ENCODE measurements around the gene PDE6A. TPM values are rescaled to one million over a fixed set of nuclear protein-coding genes. Genes with fewer than 3 reads are reported as not detected.

PDE6A gene
- polyA plus RNA-seq, 1 experiment: not detected

DNA sequence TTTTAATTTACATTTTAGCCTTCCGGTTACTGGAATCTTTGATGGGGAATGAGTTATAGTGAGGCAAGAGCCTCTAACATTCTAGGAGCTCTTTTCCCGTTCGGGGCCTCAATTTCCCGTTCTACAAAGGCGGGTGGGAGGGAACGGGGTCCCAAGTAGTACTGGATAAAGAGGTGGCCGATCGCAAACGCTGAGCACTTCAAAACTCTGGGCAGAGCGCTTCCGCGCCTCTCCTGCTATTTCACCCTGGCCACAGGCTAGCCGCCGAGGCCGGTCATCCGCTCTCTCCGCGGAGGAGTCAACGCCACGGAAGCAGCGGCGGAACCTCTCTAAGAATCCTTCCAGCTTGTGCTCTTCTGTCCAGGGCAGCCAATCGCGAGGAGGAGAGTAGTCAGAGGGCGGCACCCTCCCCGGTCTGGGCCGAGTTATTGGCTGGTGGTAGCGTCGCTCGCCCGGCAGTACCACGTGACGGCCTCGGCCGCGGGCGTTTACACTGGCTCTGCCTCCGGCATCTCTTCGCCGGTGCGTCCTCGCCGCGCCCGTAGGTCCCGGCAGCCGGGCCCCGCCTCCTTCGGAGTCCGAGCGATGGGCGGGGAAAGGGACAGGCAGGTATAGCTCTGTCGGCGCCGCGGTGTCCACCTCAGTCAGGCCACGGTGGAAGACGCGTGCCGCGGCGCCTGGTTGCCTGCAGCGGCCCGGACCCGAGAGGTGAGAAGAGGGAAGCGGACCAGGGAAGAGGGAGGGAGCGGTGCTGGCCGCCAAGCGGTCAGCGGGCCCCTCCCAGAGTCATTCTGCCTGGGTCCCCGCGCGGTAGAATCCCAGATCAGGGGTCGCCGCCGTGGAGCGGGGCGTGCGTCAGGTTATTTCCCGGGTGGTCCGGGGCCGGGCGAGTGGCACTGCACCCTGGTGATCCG is 15.9 kb upstream of the PDE6A start, which contains the start of gene SLC26A2:
SLC26A2 (plus strand) TSS at position 487 of the 914 bp plus-strand sequence. CDS start 16,895 bp downstream, outside the sequence.
- peak within 1 kb of the TSS; percentile 75 for H3K4me3 ChIP-seq (ENCODE audit: low read depth, low read length)
- H3K9me3 ChIP-seq (ENCODE audit: control insufficient read depth, insufficient read depth, low read length): no peaks in the 10 kb centered on the region; the same call in 1 of the 2 replicates
- TF ChIP-seq, protein P1, sequence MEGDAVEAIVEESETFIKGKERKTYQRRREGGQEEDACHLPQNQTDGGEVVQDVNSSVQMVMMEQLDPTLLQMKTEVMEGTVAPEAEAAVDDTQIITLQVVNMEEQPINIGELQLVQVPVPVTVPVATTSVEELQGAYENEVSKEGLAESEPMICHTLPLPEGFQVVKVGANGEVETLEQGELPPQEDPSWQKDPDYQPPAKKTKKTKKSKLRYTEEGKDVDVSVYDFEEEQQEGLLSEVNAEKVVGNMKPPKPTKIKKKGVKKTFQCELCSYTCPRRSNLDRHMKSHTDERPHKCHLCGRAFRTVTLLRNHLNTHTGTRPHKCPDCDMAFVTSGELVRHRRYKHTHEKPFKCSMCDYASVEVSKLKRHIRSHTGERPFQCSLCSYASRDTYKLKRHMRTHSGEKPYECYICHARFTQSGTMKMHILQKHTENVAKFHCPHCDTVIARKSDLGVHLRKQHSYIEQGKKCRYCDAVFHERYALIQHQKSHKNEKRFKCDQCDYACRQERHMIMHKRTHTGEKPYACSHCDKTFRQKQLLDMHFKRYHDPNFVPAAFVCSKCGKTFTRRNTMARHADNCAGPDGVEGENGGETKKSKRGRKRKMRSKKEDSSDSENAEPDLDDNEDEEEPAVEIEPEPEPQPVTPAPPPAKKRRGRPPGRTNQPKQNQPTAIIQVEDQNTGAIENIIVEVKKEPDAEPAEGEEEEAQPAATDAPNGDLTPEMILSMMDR (IDR thresholded peaks at IDR 0.05; ENCODE audit: low read depth, low read length): no peak
- DNase-seq (ENCODE audit: low read depth, low spot score): peak; percentile 93
- H3K27me3 ChIP-seq (ENCODE audit: control insufficient read depth, insufficient read depth, low read length): no peaks in the 10 kb centered on the region
- ChIA-PET CTCF (interaction anchor here (0.6 to 11.5 kb wide), 12 partner anchors 9 to 193 kb away, joined by 3 to 367 read pairs (median 4); no protein-coding TSS in a partner anchor), POLR2A (interaction anchor here (0.6 to 1.5 kb wide), 10 partner anchors 8 to 524 kb away, joined by 3 to 13 read pairs (median 3); partner anchors contain the start of genes HMGXB3 and TIGD6)
- peak within 1 kb of the TSS; percentile 90 for H3K27ac ChIP-seq (ENCODE audit: low read depth, low read length)

DNA sequence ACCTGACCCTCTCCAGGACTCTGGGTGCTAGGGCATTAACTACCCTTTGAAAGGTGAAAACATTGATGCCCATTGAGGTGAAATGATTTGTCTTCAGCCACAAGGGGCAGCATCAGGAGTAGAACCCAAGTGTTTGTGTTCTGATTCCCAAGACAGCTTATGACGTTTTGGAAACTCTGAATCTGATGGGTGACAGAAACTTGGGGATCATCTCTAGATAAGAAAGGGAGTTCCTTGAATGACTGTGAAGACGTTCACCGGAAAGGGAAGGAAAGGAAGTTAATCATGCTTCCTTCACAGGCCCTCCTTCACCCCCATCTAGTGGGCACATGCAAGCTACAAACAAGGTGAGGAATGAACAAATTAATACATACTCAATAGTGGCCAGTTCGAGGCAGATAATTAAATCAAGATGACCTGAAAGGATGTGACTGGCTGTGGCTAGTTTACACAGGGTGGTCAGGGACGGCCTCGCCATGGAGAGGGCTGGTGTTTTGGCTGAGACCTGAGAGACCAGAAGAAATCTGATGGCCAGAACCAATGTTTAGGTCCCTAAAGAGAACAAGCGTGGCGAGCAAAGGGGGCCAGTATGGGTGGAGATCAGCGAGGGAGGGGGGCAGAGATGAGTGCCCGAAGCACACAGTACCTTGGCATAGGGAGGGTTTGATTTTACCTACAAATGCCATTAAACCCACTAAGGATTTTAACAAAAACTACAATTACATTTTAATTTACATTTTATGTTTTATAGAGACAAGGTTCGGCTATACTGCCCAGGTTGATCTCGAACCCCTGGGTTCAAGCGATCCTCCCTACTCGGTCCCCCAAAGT is 15.0 kb upstream of the PDE6A start:
- no peaks in the 10 kb centered on the region; the same call in 1 of the 2 replicates for H3K9me3 ChIP-seq (ENCODE audit: control insufficient read depth, insufficient read depth, low read length)
- TF ChIP-seq, protein P1 (IDR thresholded peaks at IDR 0.05; ENCODE audit: low read depth, low read length): peak; percentile 67
- peak overlapping the region; percentile 90 for H3K27ac ChIP-seq (ENCODE audit: low read depth, low read length)
- H3K27me3 ChIP-seq (ENCODE audit: control insufficient read depth, insufficient read depth, low read length): peaks cover 2% of the 10 kb centered on the region
- DNase-seq (ENCODE audit: low read depth, low spot score): no peak
- ChIA-PET POLR2A (interaction anchor here (0.6 to 1.5 kb wide), 7 partner anchors 9 to 525 kb away, joined by 3 to 7 read pairs (median 3); partner anchors contain the start of genes HMGXB3 and TIGD6), CTCF (interaction anchor here (0.5 to 11.5 kb wide), 18 partner anchors 11 to 364 kb away, joined by 3 to 367 read pairs (median 3); no protein-coding TSS in a partner anchor)
- peak overlapping the region; percentile 75 for H3K4me3 ChIP-seq (ENCODE audit: low read depth, low read length)

DNA sequence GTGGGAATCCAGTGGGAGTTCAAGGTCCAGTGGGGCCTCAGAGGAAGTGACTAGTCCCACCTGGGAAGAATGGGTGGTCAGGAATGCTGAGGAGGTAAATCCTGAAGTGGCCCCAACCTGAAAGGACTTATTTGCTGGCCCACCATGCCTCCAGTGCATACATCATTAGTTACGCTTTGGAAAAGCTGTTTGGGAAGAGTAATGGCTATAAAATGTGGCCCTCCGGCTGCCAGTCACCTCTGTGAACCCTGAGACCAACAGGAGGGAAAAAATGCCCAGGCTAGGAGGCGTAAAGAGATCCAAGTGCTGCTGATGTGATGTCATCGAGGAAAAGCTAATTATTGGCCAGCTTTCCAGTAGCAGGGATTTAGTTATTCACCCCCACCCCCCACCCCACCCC is 13.3 kb upstream of the PDE6A start:
- Histone ChIP-seq H3K27me3 (ENCODE audit: control insufficient read depth, insufficient read depth, low read length) (peaks cover 2% of the 10 kb centered on the region), H3K9me3 (ENCODE audit: control insufficient read depth, insufficient read depth, low read length) (no peaks in the 10 kb centered on the region; the same call in 1 of the 2 replicates), H3K4me3 (ENCODE audit: low read depth, low read length) (no peak overlapping the region), H3K27ac (ENCODE audit: low read depth, low read length) (no peak overlapping the region)
- TF ChIP-seq, protein P1 (IDR thresholded peaks at IDR 0.05; ENCODE audit: low read depth, low read length): no peak
- ChIA-PET POLR2A (no interaction called here), CTCF (interaction anchor here (0.6 to 11.5 kb wide), 8 partner anchors 18 to 423 kb away, joined by 3 to 367 read pairs (median 3); no protein-coding TSS in a partner anchor)
- DNase-seq (ENCODE audit: low read depth, low spot score): no peak

DNA sequence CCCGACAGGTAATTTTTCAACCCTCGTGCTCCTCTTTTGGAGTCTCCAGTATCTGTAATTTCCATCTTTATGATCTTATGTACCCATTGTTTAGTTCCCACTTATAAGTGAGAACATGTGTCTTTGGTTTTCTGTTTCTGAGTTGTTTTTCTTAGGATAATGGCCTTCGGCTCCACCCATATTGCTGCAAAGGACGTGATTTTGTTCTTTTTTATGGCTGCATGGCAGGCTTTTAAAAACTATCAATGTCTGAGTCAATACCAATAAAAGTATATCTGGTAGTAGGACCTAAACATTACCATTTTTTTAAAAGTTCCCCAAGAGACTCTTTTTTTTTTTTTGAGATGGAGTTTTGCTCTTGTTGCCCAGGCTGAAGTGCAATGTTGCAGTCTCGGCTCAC is 12.1 kb upstream of the PDE6A start:
- no peak overlapping the region for H3K4me3 ChIP-seq (ENCODE audit: low read depth, low read length)
- DNase-seq (ENCODE audit: low read depth, low spot score): no peak
- CTCF ChIA-PET: interaction anchor here (1.1 to 9.0 kb wide), 3 partner anchors 29 to 123 kb away, joined by 3 to 367 read pairs (median 3); no protein-coding TSS in a partner anchor
- POLR2A ChIA-PET: no interaction called here
- H3K27ac ChIP-seq (ENCODE audit: low read depth, low read length): no peak overlapping the region
- no peaks in the 10 kb centered on the region; the same call in 1 of the 2 replicates for H3K9me3 ChIP-seq (ENCODE audit: control insufficient read depth, insufficient read depth, low read length)
- TF ChIP-seq, protein P1 (IDR thresholded peaks at IDR 0.05; ENCODE audit: low read depth, low read length): no peak
- peaks cover 2% of the 10 kb centered on the region for H3K27me3 ChIP-seq (ENCODE audit: control insufficient read depth, insufficient read depth, low read length)
